B cell (primary cell): ENCODE data around the gene HSP90B1. TPM values are rescaled to one million over a fixed set of nuclear protein-coding genes. Genes with fewer than 3 reads are reported as not detected.

Source experiments
- ATAC-seq: fragments of 200-7000 bp; cut with Tn5 transposase; one replicate; pipeline ENCODE4 v1.10.0; 2021; ENCODE audit warnings: low read depth, mild to moderate bottlenecking, moderate number of reproducible peaks, moderate library complexity
- CTCF ChIA-PET: fragments of 350-600 bp; sonication (Branson Sonifier 250); formaldehyde crosslinking; loops from one replicate; lab custom pipeline; 2021; ENCODE audit warnings: antibody characterized with exemption, inconsistent platforms; lab: Charles Lee
- POLR2A ChIA-PET: fragments of 350-600 bp; sonication (Branson Sonifier 250); formaldehyde crosslinking; loops from one replicate; lab custom pipeline; 2021; ENCODE audit warnings: antibody characterized with exemption; lab: Charles Lee
- DNase-seq: peaks from one replicate; pipeline ENCODE4 v3.0.0; 2013
- H2AFZ ChIP-seq: 2 replicates; pipeline ENCODE4 v1.6.1; 2012; ENCODE audit warnings: mild to moderate bottlenecking, low read depth, low read length; ENCODE audit not compliant: insufficient read depth, poor library complexity, severe bottlenecking
- H3K27ac ChIP-seq, 2 donors: 1 replicate in 1 of 2; 2 replicates in 1 of 2; pipeline ENCODE4 v1.5.1; 2012 to 2013; ENCODE audit warnings: low read length in 2 of 2, mild to moderate bottlenecking in 2 of 2, moderate library complexity in 1 of 2
- H3K27me3 ChIP-seq, 4 experiments: fragments of 200-600 bp in 1 of 4; sonication (generic) in 1 of 4; replicated peaks in 1 of 4; 1 replicate in 2 of 4; 2 replicates in 2 of 4; pipeline versions ENCODE4 v1.6.1 to v1.7.0; 2013 to 2016; ENCODE audit warnings: low read length in 3 of 4, mild to moderate bottlenecking in 2 of 4, mixed read lengths in 1 of 4, moderate library complexity in 1 of 4; ENCODE audit not compliant: insufficient read depth in 4 of 4, control insufficient read depth in 3 of 4; ENCODE audit errors: control extremely low read depth in 1 of 4
- H3K36me3 ChIP-seq, 2 experiments: replicated peaks in 1 of 2; 1 replicate in 1 of 2; 2 replicates in 1 of 2; pipeline versions ENCODE4 v1.6.1 to v1.7.1; 2013; ENCODE audit warnings: low read length in 1 of 2; ENCODE audit not compliant: insufficient read depth in 2 of 2, control insufficient read depth in 1 of 2; ENCODE audit errors: control extremely low read depth in 1 of 2, extremely low read depth in 1 of 2
- H3K4me1 ChIP-seq, 2 donors: fragments of 200-600 bp in 1 of 2; sonication (generic) in 1 of 2; 1 replicate in 1 of 2; 2 replicates in 1 of 2; pipeline versions ENCODE4 v1.5.1 to v1.6.1; 2013 to 2017; ENCODE audit warnings: low read length in 2 of 2; ENCODE audit not compliant: control insufficient read depth in 2 of 2, insufficient read depth in 2 of 2
- H3K4me2 ChIP-seq: replicated peaks from 2 replicates; pipeline ENCODE3; 2012; ENCODE audit warnings: mild to moderate bottlenecking, low read depth, low read length; ENCODE audit not compliant: poor library complexity, severe bottlenecking
- H3K4me3 ChIP-seq, 5 experiments: fragments of 200-600 bp in 1 of 5; sonication (generic) in 1 of 5; 1 replicate in 3 of 5; 2 replicates in 2 of 5; pipeline versions ENCODE4 v1.5.1 to v1.7.0; 2011 to 2016; ENCODE audit warnings: low read length in 4 of 5, mild to moderate bottlenecking in 4 of 5, low read depth in 2 of 5, control low read depth in 1 of 5, moderate library complexity in 1 of 5; ENCODE audit not compliant: insufficient read depth in 1 of 5; ENCODE audit errors: control extremely low read depth in 1 of 5, extremely low read depth in 1 of 5
- H3K79me2 ChIP-seq: fragments of 200-600 bp; sonication (generic); one replicate; pipeline ENCODE4 v1.6.0; 2016; ENCODE audit warnings: low read length; ENCODE audit not compliant: control insufficient read depth, insufficient read depth
- H3K9ac ChIP-seq: fragments of 200-600 bp; sonication (generic); 2 replicates; pipeline ENCODE4 v1.6.1; 2017; ENCODE audit warnings: mild to moderate bottlenecking, low read length, moderate library complexity
- H3K9me3 ChIP-seq, 3 donors: one replicate each; pipeline versions ENCODE4 v1.6.1 to v1.7.1; 2013; ENCODE audit warnings: low read length in 2 of 3; ENCODE audit not compliant: control insufficient read depth in 2 of 3, insufficient read depth in 1 of 3; ENCODE audit errors: control extremely low read depth in 1 of 3
- H4K20me1 ChIP-seq: 2 replicates; pipeline ENCODE4 v1.6.0; 2012; ENCODE audit warnings: mild to moderate bottlenecking, low read length; ENCODE audit not compliant: insufficient read depth, control insufficient read depth, poor library complexity, severe bottlenecking
- H3K27ac Mint-ChIP-seq: one replicate; pipeline ENCODE4 v1.8.0; 2021; ENCODE audit warnings: mixed read lengths
- H3K27me3 Mint-ChIP-seq: one replicate; pipeline ENCODE4 v1.8.0; 2021; ENCODE audit warnings: mixed read lengths
- H3K4me1 Mint-ChIP-seq: one replicate; pipeline ENCODE4 v1.8.0; 2021; ENCODE audit warnings: mixed read lengths
- H3K4me3 Mint-ChIP-seq: one replicate; pipeline ENCODE4 v1.8.0; 2021; ENCODE audit warnings: mixed read lengths
- H3K9me3 Mint-ChIP-seq: one replicate; pipeline ENCODE4 v1.8.0; 2022; ENCODE audit warnings: mixed read lengths; ENCODE audit not compliant: insufficient read depth
- CTCF ChIP-seq: fragments of 200-600 bp; IDR thresholded peaks from one replicate; pipeline ENCODE4 v1.8.0; 2022; ENCODE audit warnings: antibody characterized with exemption, mild to moderate bottlenecking
- EZH2 ChIP-seq: IDR thresholded peaks from 2 replicates; pipeline ENCODE4 v1.6.1; 2012; ENCODE audit warnings: borderline replicate concordance, low read depth, mild to moderate bottlenecking, moderate library complexity, low read length; ENCODE audit not compliant: insufficient read depth, poor library complexity, severe bottlenecking
- WGBS: methylation state at CpG from one replicate; pipeline ENCODE4 v1.1.5; 2013; ENCODE audit warnings: missing lambda C conversion rate; ENCODE audit not compliant: insufficient coverage; 5-methylcytosine and 5-hydroxymethylcytosine counted together
- intact Hi-C: fragments of 100-400 bp; cut with micrococcal nuclease; formaldehyde crosslinking; loops from one replicate; pipeline ENCODE4 v1.10.0; 2022
- polyA plus RNA-seq: library from polyadenylated mRNA; depleted of rRNA; stranded (reverse); fragments of >200 nt; gene quantifications from 2 replicates; pipeline ENCODE4 v1.2.3, GENCODE V29; 2012
- total RNA-seq, 2 donors: library from RNA; stranded (reverse); fragments of 120-200 nt in 1 of 2; gene quantifications; 1 replicate in 1 of 2; 2 replicates in 1 of 2; pipeline versions ENCODE4 v1.2.3 to v1.2.4, GENCODE V29; 2013 to 2022

HSP90B1 gene
- total and polyA plus RNA-seq, 2 donors (not counting 1 experiment from before 2014, with no cell fraction given): 94.5 to 203 TPM

DNA sequence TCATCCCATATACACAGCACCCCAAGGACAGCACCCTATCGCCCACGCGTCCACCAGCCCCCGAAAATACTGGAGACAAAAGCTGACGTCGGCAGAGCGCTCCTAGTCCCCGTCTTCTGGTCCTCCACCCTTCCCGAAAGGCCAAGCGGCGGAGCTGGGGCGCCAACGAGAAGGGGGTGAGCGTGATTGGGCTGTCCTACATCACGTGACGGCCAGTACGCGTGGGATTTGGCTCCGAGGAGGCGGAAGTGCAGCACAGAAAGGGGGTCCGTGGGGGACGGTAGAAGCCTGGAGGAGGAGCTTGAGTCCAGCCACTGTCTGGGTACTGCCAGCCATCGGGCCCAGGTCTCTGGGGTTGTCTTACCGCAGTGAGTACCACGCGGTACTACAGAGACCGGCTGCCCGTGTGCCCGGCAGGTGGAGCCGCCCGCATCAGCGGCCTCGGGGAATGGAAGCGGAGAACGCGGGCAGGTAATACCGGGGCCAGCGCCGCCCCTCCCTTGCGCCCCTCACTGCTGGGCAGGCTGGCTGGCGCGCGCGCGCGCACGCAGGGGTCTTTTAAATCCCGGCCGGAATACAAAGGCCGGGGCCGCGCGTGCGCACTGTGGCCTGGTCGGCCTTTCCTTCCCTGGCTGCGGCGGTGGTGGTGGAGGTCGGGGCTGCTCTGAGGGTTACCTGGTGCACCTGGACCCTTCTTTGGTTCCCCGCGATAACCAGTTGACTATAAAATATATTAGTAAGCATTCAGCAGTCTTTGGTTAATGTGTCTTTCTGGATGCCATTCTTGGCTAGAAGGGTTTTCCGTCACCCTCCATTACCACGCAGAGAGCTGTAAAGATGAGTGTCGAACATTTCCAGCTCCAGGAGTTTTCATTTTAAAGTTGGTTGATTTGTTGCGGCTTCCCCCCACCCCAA is 35.6 kb downstream of the HSP90B1 start, which contains the start of gene TDG:
Gene TDG (plus strand): TSS at position 283 of the 915 bp plus-strand sequence. CDS start 166 bp downstream, at position 449.
- Mint-ChIP-seq H3K4me1 (peaks cover 41% of the 10 kb centered on the region), H3K27ac (peak within 1 kb of the TSS; percentile 97), H3K27me3 (no peaks in the 10 kb centered on the region), H3K9me3 (no peaks in the 10 kb centered on the region), H3K4me3 (peak within 1 kb of the TSS; percentile 98)
- H3K4me1 ChIP-seq: peaks cover 26% of the 10 kb centered on the region in 2 donors
- H3K9ac ChIP-seq: peak within 1 kb of the TSS; percentile 99
- DNase-seq (peak; percentile 98), ATAC-seq (peak; percentile 94)
- peak within 1 kb of the TSS; percentile 70 to 96 (median 85) for H3K4me3 ChIP-seq
- peak within 1 kb of the TSS; percentile 92 for H3K4me2 ChIP-seq
- peaks cover 61% of the 10 kb centered on the region for H3K79me2 ChIP-seq
- ChIA-PET POLR2A (interaction anchor here (0.5 to 2.9 kb wide), 8 partner anchors 9 to 1144 kb away, joined by 3 to 49 read pairs (median 3); partner anchors contain the start of genes HSP90B1 and NFYB), CTCF (interaction anchor here (0.6 to 2.9 kb wide), 8 partner anchors 9 to 194 kb away, joined by 3 to 39 read pairs (median 3); partner anchors contain the start of gene HSP90B1)
- H3K27ac ChIP-seq: peak within 1 kb of the TSS; percentile 81 to 95
- peaks cover 3 to 12% of the 10 kb centered on the region in 2 experiments for H3K36me3 ChIP-seq
- no peaks in the 10 kb centered on the region for H3K27me3 ChIP-seq
- WGBS: under 1% methylated on average over 54 of the region's 64 CpGs
- no peaks in the 10 kb centered on the region for H3K9me3 ChIP-seq
- H2AFZ ChIP-seq: peak within 1 kb of the TSS; percentile 92
- intact Hi-C loops: loop anchor here (1.0 to 5.0 kb wide), 8 partner anchors 9 to 1271 kb away; partner anchors contain the start of genes APPL2, HCFC2, NFYB and NT5DC3
- peaks cover 26% of the 10 kb centered on the region for H4K20me1 ChIP-seq
- TF ChIP-seq EZH2 (no peak), CTCF (peak; percentile 26)
